ENCODE data around the gene NAIF1. TPM values are rescaled to one million over a fixed set of nuclear protein-coding genes. Genes with fewer than 3 reads are reported as not detected.
"Not testable (repeated sequence)": the region's sequence is repeated elsewhere in the genome, so short reads cannot be mapped to it uniquely, and the experiment has no call there.

NAIF1 gene
- polyA plus RNA-seq, 3 donors, result 8.7 to 11.4 (median 10.3) TPM

DNA sequence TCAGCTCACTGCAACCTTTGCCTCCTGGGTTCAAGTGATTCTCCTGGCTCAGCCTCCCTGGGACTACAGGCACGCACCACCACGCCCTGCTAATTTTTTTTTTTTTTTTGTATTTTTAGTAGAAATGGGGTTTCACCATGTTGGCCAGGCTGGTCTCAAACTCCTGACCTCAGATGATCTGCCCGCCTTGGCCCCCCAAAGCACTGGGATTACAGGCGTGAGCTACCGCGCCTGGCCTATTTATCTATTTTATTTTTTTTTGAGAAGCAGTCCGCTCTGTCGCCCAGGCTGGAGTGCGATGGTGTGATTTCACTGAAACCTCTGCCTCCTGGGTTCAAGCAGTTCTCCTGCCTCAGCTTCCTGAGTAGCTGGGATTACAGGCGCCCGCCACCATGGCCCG lies 4.4 kb upstream of the NAIF1 start:
- DNase-seq (ENCODE audit: extremely low read depth in 1 of 11, low read depth in 9 of 11, low spot score in 4 of 11), result not testable (repeated sequence)

DNA sequence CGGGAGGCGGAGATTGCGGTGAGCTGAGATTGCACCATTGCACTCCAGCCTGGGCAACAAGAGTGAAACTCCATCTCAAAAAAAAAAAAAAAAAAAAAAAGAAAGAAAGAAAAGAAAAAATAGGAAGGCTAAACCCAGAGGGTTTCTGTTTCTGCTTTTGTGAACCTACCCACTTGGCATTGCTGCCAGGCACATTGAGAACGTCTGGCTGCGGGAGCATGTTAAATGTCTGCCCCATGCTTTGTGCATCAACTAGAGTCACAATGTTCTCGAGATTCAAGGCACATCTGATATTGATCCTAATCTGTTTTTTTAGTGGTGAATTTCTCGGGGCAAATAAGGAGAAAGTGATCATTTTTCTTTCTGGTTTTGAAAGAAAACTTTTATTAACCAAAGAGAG lies 3.8 kb upstream of the NAIF1 start:
- DNase-seq (ENCODE audit: extremely low read depth in 1 of 11, low read depth in 9 of 11, low spot score in 4 of 11), result no peak

DNA sequence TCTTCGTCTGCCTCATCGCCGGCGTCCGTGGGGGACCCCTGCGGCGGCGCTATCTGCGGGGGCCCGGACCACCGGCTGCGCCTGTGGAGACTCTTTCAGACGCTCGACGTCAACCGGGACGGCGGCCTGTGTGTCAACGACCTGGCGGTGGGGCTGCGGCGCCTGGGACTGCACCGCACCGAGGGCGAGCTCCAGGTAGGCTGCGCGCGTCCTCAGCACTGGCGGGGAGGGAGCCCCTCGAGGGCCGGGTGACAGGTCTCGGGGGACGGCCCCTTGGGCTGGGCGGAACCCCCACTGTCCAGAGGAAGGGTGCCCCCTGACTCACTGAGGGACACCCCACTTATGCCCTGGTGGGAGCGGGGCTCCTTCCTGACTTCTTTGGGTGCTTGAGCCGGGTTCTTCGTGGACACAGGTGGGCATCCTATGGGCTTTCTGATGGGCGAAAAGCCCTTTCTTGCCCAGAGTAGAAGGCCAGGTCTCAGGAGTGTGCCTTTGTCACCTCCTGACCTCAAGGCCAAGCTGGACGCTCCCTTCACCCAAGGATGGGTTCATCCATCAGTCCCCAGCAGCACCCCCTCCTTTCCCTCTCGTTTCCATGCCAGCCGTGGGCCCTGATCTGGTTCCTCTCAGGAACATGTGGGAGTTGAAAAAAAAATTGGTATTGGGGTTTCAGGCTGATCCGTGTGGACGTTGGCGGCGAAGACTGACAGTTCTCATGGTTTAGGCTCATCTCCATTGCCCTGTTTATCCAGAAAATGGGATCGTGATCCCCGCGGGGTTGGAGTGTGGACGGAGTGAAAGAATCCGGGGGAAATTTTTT lies 1.5 kb upstream of the NAIF1 start:
- no peak for DNase-seq (ENCODE audit: extremely low read depth in 1 of 11, low read depth in 9 of 11, low spot score in 4 of 11)

DNA sequence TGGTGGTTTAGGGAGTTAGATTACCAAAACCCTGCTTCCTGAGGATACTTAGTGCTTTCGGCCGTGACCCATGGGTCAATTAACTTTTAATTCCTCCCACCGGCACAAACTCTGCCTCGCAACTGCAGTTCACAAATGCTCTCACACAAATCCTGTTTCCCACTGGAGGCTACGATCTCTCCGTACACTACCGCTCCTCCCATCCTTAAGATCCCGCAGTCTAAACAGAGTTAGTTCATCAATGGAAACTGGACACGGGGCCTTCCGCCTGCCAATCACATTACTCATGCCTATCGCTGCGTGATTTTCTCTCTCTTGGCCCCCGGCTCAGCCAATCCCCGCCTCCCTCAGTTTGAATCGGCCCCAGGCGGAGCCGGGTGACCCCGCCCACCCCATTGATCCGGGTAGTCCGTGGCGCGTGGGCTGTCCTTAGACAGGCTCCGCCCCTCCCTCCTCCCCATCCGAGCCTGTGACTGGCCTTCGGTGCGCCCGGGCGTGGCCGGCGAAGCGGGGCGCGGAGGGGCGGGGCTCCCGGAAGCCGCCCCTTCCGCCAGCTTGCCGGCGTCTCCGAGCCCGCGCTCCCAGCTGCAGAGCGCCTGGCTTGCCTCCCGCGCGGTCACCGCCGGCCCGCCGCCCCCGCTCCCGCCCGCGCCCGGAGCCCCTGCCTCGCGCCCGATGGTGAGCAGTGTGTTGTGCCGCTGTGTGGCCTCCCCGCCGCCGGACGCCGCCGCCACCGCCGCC lies 695 bp upstream of the NAIF1 start, which contains the start of gene SLC25A25:
SLC25A25 (plus strand) TSS at position 588 of the 741 bp plus-strand sequence; CDS start at position 676, 88 bp downstream.
- DNase-seq (ENCODE audit: extremely low read depth in 1 of 11, low read depth in 9 of 11, low spot score in 4 of 11), result peak; percentile 95 to 99 (median 98)

DNA sequence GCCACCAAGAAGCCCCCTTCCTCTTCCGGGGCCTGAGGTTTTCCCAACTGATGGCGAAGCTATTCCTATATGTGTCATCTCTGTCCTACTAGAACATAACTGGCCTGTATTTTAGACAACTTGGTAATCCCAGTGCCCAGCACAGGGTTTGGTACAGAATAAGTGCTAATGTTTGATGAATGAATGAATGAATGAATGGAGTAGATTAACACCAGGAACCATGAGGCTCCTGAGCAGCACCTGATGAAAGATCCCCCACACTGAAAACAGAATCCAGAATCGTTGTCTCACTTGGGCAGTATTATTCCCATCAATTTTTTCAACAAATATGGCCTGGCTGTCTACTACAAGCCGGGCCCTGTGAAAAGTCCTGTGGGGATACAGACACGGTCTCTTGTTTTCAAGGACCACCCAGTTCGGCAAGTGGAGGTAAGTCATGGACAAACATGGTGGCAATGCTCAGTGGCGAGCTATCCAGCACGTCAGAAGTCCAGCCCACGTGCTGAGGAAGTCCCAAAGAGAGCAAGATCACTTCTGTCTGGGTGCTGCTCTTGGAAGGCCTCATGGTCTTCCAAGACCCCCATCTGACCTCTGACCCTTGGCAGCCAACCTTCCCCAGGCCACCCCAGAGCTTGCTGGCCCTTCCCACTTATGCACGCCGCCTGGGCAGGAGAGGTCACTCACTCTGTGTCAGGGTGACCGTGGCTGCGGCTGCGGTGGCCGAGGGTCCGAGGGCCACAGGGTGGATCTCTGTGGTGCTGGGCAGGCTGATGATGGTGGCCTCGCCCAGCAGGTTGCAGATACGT lies 1.0 kb downstream of the NAIF1 start:
- DNase-seq (ENCODE audit: extremely low read depth in 1 of 11, low read depth in 9 of 11, low spot score in 4 of 11), result no peak

DNA sequence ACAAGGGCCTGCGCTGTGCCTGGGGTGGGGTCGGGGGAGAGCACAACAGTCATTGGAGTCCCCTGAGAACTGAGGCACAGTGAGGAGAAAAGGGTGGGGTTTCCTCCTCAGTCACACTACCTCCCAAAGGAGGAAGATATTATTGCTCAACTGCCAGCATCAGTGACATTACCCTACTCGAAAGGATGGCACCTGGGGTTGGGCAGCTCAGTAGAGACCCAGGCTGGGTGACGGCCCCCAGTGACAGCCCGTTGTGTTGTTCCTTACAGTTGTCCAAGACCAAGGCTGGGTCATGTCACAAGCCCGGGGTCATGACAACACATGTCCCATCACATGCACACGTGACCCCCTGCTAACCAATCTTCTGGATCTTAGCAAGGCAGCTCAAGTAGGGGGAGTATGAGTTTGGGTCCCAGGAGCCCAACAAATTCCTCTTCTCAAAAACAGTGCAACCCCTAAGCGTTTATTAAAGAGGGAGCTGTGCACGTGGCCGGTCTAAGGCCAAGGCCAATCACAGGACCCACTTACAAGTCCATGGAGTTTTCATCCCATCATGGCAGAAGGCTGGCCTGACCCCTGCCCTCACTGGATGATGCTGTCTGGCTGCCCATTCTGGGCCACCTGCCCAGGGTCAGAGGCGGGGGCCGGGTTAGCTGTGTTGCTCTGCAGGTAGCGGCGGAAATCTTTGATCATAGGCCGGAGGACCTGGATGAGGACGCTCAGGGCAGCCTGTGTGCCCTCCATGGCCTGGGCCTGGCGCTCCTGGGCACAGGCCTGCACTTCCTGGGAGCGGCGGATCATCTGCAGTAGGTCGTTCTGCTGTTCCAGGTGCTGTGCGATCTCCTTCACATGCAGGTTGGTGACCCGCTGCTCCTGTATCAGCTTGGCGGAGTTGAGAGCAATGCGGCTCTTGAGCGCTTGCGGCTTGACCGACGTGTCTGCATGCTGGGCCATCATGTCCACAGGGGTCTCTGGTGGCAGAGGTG lies 4.0 kb downstream of the NAIF1 start:
- no peak for DNase-seq (ENCODE audit: extremely low read depth in 1 of 11, low read depth in 9 of 11, low spot score in 4 of 11)

DNA sequence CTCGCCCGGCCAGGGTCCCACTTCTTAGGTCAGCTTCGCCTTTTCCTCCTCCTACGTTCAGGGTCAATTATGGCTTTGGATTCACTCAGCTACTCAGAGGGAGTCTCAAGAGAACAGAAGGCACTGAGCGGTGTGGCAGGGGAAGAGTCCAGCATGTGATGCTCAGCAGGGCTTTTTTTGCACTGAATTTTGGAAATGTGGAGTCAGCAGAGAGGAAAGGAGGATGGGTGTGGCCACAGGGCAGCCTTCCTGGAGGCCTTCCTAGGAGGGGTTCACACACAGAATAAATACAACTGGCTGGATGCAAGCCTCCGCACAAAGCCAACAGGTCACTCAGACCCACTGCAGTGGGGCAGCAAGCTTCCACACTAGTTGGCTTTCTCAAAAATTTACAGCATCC lies 4.8 kb downstream of the NAIF1 start:
- DNase-seq (ENCODE audit: extremely low read depth in 1 of 11, low read depth in 9 of 11, low spot score in 4 of 11), result no peak

DNA sequence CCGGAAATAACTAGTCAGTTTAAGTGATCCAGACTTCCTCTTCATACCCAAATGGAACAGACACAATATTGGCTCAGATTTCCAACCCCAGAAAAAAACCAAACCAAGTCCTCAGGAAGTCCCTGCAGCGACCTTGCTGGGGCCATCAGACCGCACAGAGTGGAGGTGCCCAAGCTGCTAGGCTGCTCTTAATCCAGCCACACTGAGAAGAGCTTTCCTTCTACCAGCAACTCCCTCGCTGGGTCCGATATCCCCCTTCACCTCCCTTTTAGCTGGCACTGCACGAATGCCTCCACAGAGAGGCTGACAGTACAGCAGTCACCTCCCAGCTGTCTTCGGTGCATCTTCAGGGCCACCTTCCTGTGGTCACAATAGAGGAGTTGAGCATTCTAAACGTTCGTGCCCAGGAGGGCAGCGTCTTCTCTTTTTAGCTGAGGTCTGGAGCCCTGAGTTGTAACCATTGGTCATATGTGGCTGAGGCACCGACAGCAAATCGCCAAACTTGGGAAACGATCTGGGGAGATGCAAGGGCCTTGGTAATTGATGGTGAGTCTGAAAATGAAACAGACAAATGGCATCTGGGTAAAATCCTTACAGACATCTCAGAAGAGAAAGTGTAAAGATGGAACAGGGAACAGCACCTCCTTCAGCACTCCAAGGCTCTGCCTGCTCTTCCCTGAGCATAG lies 5.7 kb downstream of the NAIF1 start:
- no peak for DNase-seq (ENCODE audit: extremely low read depth in 1 of 11, low read depth in 9 of 11, low spot score in 4 of 11)

DNA sequence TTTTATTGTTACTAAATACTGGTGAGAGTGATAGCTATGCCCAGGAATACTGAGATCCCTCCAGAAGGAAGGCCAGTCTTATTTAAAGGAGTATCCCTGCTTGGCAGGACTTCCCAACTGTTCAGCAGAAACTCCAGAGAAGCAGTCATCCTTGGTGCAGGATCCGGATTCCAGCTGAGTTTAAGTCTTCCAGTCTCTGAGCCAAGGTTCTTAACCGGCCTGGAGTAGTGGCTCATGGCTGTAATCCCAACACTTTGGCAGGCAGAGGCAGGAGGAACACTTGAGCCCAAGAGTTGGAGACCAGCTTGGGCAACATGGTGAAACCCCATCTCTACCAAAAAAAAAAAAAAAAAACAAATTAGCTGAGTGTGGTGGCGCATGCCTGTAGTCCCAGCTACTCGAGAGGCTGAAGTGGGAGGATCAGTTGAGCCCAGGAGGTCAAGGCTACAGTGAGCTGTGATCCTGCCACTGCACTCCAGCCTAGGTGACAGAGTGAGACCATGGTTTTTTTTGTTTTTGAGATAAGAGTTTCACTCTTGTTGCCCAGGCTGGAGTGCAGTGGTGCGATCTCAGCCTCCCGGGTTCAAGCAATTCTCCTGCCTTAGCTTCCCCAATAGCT lies 7.6 kb downstream of the NAIF1 start:
- no peak for DNase-seq (ENCODE audit: extremely low read depth in 1 of 11, low read depth in 9 of 11, low spot score in 4 of 11)

DNA sequence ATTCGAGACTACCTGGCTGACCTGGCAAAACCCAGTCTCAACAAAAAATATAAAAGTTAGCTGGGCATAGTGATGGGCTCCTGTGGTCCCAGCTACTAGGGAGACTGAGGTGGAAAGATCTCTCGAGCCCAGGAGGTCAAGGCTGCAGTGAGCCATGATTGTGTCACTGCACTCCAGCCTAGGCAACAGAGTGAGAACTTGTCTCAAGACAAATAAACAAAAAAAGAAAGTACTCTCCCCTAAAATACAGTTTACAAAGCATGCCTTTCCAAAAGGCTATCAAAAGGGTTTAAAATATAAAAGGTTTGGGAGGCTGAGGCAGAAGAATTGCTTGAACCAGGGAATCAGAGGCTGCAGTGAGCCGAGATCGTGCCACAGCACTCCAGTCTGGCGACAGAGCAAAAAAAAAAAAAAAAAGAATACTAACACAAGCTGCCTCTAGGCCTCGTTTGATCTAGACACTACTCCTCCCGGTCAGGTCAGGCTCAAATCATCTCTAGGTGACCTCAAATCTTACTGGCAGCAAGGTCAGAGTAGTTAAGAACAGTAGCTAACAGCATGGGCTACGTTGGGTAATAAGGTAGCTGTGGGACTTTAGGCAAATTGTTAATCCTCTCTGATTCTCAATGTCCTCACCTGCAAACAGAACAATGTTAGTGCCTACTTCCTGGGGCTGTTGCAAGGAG lies 9.3 kb downstream of the NAIF1 start:
- no peak for DNase-seq (ENCODE audit: extremely low read depth in 1 of 11, low read depth in 9 of 11, low spot score in 4 of 11)

DNA sequence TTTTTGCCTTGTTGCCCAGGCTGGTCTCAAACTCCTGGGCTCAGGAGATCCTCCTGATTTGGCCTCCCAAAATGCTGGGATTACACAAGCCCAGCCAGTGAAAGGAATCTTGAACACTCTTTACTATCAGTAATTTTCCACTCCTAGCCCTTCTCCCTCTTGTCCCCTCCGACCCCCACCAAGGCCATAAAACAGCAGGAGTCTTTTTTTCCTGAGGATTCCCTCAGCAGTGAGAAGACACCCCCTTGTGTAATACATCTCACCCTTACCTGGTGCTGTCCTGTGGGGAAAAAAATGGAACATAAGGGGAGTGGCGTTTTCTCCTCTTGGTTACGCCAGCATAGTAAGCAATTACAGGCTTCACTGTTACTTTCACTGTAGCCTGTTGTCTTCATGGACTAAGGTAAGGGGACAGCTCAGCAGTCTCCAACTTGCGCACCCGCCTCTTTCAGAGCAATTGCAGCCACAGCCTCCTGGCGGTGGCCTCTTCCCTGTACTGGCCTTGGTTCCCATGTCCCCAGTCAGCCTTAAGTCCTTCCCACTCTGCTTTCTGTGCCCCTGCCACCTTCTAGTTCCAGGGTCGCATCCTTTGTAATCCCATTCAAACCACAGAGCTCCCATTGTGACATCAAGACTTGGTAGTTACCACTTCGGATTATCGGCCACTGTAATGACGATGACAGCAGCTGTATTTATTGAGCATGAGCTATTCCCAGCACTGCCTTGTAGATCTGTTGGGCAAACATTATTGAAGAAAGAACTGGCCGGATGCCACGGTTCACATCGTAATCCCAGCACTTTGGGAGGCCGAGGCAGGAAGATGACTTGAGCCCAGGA lies 10.0 kb downstream of the NAIF1 start:
- no peak for DNase-seq (ENCODE audit: extremely low read depth in 1 of 11, low read depth in 9 of 11, low spot score in 4 of 11)

DNA sequence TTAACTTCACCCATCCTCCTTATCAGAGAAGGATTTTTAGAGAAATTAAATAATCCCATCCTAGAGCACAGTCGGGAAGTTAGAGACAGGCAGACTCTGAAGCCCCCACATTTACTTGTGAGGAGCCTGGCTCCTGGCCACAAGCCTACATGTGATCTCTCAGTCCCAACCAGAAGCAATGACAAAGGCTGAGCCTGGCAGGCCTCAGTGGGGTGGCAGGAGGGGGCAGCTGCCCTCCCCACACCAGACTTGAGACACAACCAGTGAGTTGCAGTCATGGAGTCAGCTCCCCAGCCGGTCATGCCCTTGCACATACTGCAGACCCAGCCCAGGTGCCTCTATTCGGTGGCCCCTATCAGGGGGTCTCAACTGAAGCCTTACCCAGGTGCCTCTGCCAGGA lies 11.0 kb downstream of the NAIF1 start:
- DNase-seq (ENCODE audit: extremely low read depth in 1 of 11, low read depth in 9 of 11, low spot score in 4 of 11), result no peak

DNA sequence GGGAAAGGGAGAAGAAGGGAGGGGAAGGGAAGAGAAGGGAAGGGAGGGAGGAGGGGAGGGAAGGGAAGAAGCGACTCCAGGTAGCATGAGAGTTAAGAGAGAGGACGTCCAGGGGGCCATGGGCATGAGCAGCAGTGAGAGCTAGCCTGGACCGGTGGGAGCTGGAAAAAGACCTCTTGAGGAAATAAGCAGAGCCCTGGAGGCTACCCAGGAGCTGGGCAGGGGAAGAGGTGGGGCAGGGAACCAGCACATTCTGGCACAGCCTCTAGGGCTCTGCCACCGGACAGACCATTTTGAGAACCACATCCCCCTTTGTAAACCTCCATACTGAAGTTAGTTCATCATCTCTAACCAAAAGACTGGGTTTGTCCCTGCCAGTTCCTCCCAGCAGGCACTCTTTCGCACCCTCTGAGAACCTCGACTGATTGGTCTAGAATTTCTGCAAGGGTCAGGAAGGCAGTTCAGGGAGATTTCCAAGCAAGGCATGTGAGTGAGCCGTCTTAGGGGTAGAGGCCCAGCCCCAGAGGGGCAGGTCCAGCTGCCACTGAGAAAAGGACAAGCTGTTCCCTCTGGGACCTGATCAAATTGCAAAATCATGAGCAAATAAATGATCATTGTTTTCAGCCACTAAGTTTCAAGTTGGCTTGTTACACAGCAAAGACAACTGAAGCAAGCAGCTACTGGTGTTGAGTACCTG lies 11.6 kb downstream of the NAIF1 start:
- DNase-seq (ENCODE audit: extremely low read depth in 1 of 11, low read depth in 9 of 11, low spot score in 4 of 11), result no peak

DNA sequence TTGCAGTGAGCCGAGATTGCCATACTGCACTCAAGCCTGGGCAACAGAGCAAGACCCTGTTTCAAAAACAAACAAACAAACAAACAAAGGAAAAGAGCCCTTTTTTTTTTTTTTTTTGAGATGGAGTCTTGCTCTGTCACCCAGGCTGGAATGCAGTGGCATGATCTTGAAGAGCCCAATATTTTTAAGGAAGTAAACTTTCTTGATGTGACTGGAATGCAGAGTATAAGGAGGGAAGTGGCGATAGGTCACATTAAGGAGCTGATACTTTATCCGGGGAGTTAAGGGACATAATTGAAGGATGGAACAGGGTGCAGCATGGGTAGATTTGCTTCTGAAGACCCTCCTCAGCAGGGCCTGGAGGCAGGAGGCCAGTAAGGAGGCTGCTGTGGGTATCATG lies 13.0 kb downstream of the NAIF1 start:
- DNase-seq (ENCODE audit: extremely low read depth in 1 of 11, low read depth in 9 of 11, low spot score in 4 of 11), result no peak

DNA sequence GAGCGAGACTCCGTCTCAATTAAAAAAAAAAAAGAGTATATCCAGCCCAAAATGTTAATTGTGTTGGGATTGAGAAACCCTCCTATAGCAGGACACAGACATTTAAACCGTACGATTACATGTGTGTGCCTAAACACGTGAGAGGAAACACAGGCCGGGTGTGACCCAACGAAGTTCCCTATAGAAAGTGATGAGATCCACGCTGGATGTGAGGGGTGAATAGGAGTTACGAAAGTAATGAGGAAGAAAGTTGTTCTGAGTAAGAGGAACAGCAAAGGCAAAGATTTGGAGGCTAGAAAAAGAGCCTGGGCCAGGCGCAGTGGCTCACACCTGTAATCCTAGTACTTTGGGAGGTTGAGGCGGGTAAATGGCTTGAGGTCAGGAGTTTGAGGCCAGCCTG lies 13.6 kb downstream of the NAIF1 start:
- DNase-seq (ENCODE audit: extremely low read depth in 1 of 11, low read depth in 9 of 11, low spot score in 4 of 11), result no peak
